Measurements from ENCODE around the gene SLX9.

DNA sequence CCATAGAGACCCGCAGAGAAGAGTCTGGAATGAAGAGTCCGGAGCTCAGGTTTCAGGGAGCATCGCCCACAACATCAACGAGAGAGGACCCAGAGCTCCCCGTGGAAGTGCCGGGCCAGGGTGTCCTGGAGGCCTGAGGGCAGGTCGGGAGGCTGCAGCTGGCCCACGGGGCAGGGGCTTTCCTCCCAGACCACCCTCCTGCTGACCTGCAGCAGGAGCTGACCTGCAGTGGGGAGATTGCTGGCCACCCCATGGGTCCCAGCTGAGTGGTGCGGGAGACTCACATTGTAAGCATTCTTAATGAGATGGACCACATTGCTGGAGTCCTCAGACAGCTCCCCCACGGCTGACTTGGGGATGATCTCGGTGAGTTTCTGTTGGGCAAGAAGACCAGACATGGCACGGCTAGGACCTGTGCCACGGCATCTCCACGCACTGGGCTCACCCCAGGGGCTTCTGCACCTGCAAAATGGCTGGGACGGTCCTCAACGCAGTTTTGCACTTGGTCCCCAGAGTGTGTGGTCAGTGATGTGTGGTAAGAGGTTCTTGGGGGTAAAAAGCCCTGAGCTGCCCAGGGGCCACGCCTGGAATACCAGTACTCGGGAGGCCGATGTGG lies 45.0 kb upstream of the SLX9 start:
- no peak for TF ChIP-seq CTCF (IDR thresholded peaks at IDR 0.05)
- TF ChIP-seq POLR2A (IDR thresholded peaks at IDR 0.05): no peak

Measured in sigmoid colon (tissue), 3 donors.